ENCODE data around the gene TSACC. TPM values are rescaled to one million over a fixed set of nuclear protein-coding genes. Genes with fewer than 3 reads are reported as not detected.
A peak's percentile ranks its signal among the peaks of the same experiment; 100 is the strongest.
"Not testable (repeated sequence)": the region's sequence is repeated elsewhere in the genome, so short reads cannot be mapped to it uniquely, and the experiment has no call there.

The TSACC gene
- total and polyA plus RNA-seq, 2 of the 8 experiments (the other 6 are each of a cell fraction or from before 2014, with no cell fraction given): 1.0 to 5.0 TPM

DNA sequence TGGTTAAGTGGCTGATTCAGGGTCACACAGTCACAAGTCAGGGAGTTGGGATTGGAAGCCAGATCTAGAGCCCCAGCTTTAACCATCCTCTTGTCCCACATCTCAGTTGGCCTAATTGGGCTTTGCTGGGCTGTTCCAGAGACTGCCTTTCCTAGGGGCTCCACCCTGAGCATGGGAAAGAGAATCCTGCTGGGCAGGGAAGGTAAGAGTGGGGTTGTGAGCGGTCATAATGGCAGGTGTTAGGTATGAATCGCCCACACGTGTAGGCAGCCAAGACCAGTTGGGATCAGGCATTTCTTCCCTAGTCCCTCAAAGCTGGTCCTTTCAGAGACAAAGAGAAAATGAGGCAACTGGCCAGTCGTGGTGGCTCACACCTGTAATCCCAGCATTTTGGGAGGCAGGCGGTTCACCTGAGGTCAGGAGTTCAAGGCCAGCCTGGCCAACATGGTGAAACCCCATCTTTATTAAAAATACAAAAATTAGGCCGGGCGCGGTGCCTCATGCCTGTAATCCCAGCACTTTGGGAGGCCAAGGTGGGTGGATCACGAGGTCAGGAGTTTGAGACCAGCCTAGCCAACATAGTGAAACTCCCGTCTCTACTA is 31.5 kb downstream of the TSACC start:
- DNase-seq (ENCODE audit: low read depth in 1 of 2, low spot score in 2 of 2); H3K79me1 ChIP-seq (ENCODE audit: low read depth, low read length); H3K23ac ChIP-seq (ENCODE audit: insufficient read length); H3K23me2 ChIP-seq (ENCODE audit: low read depth, low read length); H3K56ac ChIP-seq (replicated peaks; ENCODE audit: insufficient read length, low read depth, low read length); H3K9ac ChIP-seq (replicated peaks in 1 of 4; ENCODE audit: extremely low read depth in 1 of 4, low read depth in 3 of 4, low read length in 3 of 4); H2BK15ac ChIP-seq (ENCODE audit: low read length); H4K8ac ChIP-seq (ENCODE audit: extremely low read depth, insufficient read depth, low read length); H3K27ac ChIP-seq (ENCODE audit: low read depth, low read length); H4K20me1 ChIP-seq (replicated peaks in 1 of 2; ENCODE audit: control insufficient read depth in 1 of 2, insufficient read depth in 2 of 2, low read length in 2 of 2); H2BK5ac ChIP-seq (ENCODE audit: low read depth, low read length); H3K79me2 ChIP-seq (ENCODE audit: control insufficient read depth in 1 of 2, insufficient read depth in 2 of 2, low read length in 2 of 2); H3K9me3 ChIP-seq (ENCODE audit: insufficient read depth in 2 of 2, low read depth in 1 of 2, low read length in 1 of 2); H3K4ac ChIP-seq (replicated peaks; ENCODE audit: insufficient read length, low read depth, low read length); H3K36me3 ChIP-seq (ENCODE audit: control insufficient read depth in 2 of 4, insufficient read depth in 4 of 4, low read length in 3 of 4); H3K14ac ChIP-seq (ENCODE audit: insufficient read length); H2AK5ac ChIP-seq (ENCODE audit: low read depth, low read length); H3K4me1 ChIP-seq (replicated peaks in 1 of 4; ENCODE audit: control insufficient read depth in 3 of 4, insufficient read depth in 4 of 4, low read length in 3 of 4); H4K5ac ChIP-seq (ENCODE audit: insufficient read length, low read depth, low read length); FAIRE-seq; H2BK20ac ChIP-seq (ENCODE audit: low read length): not testable (repeated sequence)
- 92% methylated on average over 10 of the region's 10 CpGs; no CpG with 5 or more reads in 1 of the 2 experiments for WGBS, 2 experiments (ENCODE audit: extremely low coverage in 1 of 2, insufficient coverage in 1 of 2, insufficient read length in 1 of 2, insufficient replicate concordance in 2 of 2, low coverage in 1 of 2, low lambda C conversion rate in 2 of 2, missing lambda C conversion rate in 1 of 2)
- CTCF ChIA-PET (ENCODE audit: partially characterized antibody): interaction anchor here (0.6 to 11.9 kb wide), 6 partner anchors 11 to 273 kb away, joined by 3 to 156 read pairs (median 6); no protein-coding TSS in a partner anchor
- 0 out of 2 replicates have a peak, but pooled peaks have one; percentile 7 for TF ChIP-seq TAF1 (IDR thresholded peaks at IDR 0.05; ENCODE audit: low read depth, low read length)
- Histone ChIP-seq H3K18ac (ENCODE audit: extremely low read depth, low read length) (peak overlapping the region; percentile 26), H2BK120ac (replicated peaks; ENCODE audit: low read depth, low read length) (peak overlapping the region; percentile 50), H3K27me3 (replicated peaks in 1 of 4; ENCODE audit: control insufficient read depth in 3 of 4, extremely low read depth in 1 of 4, insufficient read depth in 3 of 4, low read length in 3 of 4) (peaks cover 0 to 14% (median 11%) of the 10 kb centered on the region in 4 experiments; a peak in 6 of 7 replicates), H2AFZ (ENCODE audit: low read length) (peak overlapping the region; percentile 85; the same call in 1 of the 2 replicates), H4K91ac (replicated peaks; ENCODE audit: insufficient read length, low read length) (peak overlapping the region; percentile 4), H2BK12ac (ENCODE audit: low read depth, low read length) (peak overlapping the region; percentile 63; the same call in 1 of the 2 replicates), H3K4me3 (ENCODE audit: extremely low read depth in 1 of 4, insufficient read depth in 2 of 4, low read depth in 3 of 4, low read length in 4 of 4) (peak overlapping the region; percentile 52 to 66 (median 56)), H3K4me2 (ENCODE audit: insufficient read depth in 1 of 2, low read depth in 2 of 2, low read length in 2 of 2) (peak overlapping the region; percentile 77 to 92)
- POLR2A ChIA-PET (ENCODE audit: partially characterized antibody): interaction anchor here (1.1 kb wide), 1 partner anchor 13 kb away, joined by 4 read pairs; no protein-coding TSS in a partner anchor

Data from H1 (cell line).